Left forelimb (tissue), 1 donor: Measurements from ENCODE around the gene KCNN3.

Source experiments
- DNase-seq: peaks from one replicate; pipeline ENCODE4 v3.0.0-alpha.2; 2018; ENCODE audit warnings: low spot score

Gene KCNN3

GRCh38 chr1:154879038-154879421, 8.9 kb upstream of the KCNN3 start:
- no peak for DNase-seq

DNA sequence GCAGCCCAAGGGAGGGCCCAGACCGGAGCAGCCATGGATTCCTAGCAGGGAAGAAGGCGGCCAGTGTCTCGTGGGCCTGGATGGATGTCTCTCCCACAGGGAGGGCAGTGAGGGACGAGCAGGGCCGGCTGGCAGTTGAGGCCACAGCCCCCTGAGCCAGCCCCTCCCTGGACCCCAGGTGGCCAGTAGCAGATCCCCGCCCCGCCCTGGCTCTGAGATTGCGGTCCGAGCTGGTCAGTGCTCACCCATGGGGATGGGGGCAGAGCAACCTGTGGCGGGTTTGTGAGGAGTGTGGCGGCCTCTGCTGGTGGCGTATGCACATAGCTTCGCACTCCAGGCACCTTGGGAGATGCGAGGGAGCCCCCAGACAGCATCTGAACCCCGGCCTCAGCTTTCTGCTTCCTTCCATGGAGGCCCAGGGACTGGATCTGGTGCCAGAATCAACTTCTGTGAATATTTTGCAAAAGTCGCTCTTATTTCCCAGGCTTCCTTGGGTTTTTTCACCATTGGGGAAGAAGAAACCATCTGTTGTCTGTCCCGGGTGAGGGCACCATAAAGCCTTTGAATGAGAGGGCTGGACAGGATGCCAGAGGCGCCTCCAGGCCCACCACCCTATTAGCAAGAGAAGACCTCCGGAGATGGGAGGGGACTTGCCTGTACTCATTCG, 8.4 kb upstream of the KCNN3 start:
- DNase-seq = peak; percentile 86

GRCh38 chr1:154877370-154877974, 7.4 kb upstream of the KCNN3 start:
- DNase-seq = no peak

DNA sequence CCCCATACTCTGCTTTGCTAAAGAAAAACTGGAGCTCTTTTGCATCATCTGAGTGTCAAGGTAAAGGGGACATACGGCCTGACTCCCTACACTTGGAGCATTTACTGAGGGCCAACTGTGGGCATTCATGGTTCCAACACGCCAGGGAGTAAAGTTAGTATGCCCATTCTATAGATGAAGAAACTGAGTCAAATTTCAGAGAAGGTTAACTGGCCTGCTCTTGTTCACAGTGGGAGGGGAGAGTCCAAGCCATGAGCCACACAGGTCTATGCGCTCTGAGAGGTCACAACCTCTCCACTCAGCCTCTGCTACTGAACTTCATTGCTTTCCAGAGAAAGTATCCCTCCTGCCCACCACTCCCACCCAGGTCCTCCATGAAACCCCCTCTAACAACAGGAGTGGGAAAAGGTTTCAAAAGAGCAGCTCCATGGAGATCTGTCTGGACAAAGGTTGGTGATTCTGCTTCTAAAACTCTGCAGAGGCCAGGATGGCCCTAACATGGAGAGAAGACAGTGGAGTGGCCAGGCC, 6.8 kb upstream of the KCNN3 start:
- no peak for DNase-seq

DNA sequence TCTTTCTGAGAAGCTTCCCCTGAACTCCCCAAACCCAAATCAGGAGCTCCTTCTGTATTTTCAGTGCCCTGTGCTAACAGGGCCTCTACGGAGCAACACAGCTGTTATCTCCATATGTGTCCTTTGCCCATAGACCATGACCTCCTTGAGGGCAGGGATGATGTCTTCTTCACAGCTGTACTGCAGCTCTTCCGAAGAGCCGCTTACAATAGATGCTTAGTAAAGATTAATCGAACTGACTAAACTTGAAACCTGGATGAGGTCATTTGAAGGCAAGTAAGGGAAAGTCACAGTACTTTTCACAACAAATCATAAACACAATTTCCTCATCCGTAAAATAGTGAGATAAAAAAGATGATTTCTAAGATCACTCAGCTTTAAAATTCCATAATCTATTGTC, 4.4 kb upstream of the KCNN3 start:
- no peak for DNase-seq

GRCh38 chr1:154873321-154873950, 3.4 kb upstream of the KCNN3 start:
- DNase-seq = no peak

DNA sequence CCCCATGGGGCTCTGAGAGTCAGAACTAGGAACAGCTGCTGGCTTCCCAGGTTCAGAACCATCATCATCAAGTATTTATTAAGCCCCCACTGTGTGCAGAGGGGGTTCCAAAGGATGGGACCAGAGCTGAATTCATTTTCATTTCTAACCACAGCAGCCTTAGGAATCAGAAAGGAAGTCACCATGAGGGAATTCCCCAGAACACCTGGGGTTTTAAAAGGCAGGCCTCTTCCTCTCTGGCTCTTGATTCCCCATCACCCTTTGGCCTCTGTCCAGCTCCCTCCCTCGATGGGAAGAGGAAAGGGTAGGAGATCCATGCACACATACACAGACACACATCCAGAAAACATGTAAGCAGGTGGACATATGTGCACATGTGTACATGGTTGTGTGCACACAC, 1.3 kb upstream of the KCNN3 start:
- no peak for DNase-seq

- no peak for DNase-seq
These were observed 653 bp upstream of the KCNN3 start for GRCh38 chr1:154870734-154871133.

DNA sequence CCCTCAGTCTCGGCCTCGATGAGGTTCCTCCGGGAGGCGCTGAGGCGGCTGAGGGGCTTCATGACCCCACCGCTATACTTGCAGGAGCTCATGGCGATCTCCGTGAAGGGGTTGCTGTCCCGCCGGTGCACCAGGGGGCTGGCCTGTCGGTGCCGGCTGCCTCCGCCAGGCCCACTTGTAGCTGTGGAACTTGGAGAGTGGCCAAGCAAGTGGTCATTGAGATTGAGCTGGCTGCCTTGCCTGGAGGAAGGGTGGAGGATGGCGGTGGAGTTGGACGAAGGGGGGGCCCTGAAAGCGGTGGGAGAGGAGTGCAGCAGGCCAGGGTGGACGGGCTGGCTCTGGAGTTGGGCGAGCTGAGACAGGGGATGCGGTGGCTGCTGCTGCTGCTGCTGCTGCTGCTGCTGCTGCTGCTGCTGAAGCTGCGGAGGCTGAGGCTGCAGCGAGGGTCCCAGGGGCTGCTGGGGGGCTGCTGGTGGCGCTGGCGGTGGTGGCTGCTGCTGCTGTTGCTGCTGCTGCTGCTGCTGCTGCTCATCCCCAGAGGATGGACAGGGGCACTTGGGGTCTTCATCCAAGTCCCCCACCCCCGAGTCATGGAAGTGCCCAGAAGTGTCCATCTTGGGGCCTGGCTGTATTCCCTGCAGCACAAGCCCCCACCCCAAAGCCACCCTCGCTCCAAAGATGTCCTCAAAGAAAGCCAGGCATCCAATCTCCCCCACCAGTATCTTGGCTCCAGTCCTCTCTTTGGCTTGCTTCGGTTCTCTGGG, 548 bp downstream of the KCNN3 start:
- DNase-seq = no peak

- DNase-seq = no peak
These were observed 2.1 kb downstream of the KCNN3 start for GRCh38 chr1:154867841-154868605.

DNA sequence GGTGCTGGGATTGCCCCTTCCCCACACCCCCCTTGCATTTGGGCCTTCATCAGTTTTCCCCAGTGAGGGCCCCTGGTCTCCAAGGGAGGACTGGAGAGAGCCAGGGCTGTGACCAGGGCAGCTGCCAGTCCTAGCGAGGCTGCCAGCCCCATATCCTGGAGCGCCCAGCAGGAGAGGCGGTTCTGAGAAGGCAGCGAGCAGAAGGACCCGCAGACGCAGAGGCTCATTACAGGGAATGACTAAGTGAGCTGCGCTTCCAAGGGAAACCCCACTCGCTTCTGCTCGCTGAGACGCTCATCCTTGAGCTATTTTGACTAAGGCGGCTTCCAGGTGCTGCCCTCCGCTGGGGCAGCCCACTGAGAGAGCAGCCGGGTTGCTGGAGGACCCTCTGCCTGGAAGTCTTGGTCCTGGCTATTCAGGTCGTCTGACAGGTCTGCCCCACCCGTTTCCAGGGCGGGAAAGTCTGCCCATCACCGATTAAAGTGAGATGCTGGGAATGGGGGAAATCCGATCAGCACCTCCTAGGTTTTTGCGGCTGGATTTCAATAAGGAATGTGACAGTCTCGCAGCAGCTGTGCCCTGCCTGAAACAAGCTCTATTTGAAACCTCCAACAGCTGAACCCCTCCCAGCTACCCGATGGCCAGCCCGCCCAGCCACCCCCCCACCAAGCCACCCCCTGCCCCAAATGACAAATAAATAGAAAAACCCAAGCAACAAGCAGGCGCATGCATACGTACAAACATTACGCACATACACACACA, 2.8 kb downstream of the KCNN3 start:
- DNase-seq = no peak

DNA sequence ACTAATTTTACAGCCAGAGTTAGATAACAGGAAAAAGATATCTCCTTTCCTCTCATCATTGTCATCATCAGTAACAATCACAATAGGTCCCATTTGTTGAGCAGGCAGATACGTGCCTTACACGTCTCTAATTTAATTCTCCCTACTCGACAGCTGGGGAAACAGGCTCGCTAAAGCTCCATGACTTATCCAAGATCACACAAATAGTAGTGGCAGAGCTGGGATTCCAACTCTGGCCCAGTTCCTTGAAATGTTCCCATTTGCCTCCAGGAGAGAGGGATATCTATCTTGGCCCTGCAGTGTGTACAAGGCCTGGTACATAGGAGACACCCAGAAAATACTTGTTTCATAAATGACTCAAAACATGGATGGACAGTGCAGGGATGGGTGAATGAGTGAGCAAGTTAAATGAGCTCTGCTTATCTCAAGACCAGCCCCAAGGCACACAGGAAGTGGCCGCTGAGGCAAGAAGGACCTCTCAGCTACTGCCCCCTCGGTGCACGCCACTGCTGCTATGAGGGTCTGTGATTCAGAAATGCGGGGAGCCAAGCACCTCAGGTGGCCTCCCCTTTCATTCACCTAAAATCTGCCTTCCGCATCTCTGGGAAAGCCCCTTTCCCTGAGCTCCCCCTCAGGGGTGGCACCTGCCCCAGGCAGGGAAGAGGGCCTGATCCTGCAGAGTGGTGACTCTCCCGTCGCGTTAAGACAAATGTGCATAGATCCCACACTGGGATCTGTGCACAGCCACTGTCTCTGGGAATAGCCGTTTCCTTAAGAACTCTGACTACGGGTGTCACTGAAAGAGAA, 3.6 kb downstream of the KCNN3 start:
- DNase-seq = no peak

DNA sequence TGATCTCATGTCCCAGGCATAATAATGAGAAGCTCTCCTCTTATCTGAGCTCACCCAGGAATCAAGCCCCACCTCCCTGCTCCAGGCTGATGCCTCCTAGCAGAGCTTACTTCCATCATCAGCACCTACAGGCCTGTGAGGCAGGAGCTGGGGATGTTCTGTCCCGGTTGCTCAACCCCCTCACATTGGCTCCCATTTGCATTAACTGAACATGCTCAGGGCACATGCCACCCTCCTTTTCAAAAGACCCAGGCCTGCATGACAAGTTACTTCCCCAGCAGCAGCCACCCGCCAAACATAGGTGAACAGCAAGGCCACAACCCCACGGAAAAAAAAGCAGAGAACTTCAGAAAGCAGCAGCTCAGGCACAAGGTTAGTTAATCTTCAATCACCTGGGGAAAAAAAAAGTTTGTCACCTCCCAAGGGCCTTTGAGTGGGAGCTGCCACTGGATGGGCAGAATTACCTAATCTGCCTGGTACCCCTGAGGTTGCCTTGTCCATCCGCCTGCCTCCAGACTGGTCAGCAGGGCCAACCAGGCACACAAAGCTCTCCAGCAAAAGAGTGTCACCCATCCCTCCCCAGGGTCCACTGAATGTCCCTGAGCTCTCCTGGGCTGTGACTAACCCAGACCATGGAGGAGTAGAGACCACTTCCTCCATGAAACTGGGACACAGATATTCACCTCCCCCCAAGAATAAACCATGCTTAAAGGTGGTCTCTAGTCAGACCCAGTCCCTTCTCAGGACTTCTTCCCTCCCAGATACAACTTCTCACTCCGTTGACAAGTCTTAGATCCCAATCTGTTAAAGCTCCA, 4.4 kb downstream of the KCNN3 start:
- no peak for DNase-seq

DNA sequence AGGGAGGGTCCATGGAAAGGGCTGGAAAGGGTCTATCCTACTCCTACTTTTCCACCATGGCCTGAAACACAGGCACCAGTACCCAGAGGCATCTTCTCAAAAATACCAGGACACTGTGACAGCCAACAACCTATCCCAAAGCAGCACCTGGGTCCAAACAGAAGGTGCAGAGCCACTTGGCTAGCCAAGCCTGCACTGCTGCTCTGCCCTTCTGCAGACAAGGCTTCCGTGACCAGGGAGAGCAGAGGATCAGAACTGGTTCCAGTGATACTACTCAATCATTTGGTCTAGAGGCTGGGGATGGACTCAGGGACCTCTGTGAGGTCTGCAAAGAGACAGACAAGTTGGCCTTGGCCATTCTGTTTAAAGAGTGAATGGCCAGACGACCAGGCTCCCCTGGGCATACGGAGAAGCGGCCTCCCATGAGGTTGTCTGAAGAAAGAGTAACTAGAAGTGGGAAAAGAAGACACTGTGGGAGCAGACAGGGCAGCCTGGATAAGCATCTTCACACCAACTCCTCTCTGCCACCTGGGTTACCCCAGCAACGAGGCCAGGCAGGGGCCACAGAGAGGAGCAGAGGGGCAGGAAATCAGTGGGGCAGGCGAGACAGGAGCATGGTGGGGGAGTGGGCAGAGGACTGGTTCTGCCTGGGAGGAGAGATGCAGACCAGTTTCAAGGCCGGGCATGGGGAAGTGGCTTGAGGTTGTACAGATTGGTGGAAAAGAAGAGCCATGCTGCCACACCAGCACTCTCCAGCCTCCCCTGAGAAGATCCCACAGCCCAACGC, 5.7 kb downstream of the KCNN3 start:
- DNase-seq = no peak

- DNase-seq = no peak
These were observed 6.5 kb downstream of the KCNN3 start for GRCh38 chr1:154863315-154864174.

DNA sequence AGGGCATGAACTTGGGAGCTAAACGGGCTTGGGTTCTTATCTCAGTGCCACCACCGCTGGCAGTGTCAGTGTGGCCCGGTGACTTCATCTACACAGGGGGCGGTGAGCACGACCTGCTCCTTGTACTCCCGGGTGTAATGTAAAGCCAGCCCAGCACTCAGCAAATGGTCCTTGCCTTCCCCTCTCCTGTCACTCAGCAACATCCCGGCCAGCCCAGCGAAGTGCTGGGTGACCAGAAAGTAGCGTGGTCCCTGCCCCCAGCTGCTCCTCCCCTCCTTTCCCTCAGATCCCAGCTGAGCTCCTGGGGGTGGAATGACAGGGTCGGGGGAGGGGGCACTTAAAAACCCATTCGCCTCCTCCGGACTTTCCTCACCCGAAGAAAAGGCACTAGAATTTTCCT, 7.2 kb downstream of the KCNN3 start:
- no peak for DNase-seq

DNA sequence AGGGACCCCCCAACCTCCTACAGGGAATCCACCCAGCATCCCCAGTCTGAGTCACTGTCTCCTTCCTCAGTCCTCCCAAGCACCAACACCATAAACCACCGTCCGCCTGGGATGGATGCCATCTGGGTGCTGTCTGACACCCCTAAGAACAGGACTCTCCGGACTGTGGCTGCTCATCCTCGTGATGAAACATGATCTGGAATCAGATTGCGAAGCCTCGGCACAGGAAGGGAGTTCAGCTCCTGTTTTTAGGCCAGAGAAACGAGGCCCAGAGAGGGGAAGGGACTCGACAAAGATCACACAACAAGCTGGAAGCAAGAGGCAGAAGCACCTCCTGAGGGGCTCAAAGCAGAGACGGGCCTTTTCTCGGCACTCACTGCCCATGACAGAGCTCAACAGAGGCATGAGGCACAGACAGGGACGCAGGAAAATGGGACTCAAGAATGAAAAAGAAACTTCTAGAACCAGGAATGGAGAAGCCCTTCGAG, 8.4 kb downstream of the KCNN3 start:
- no peak for DNase-seq
